ENCODE results near the gene SH3BP5L.

SH3BP5L gene

GRCh38 chr1:248820041-248820585, 5.6 kb downstream of the SH3BP5L start:
- no peak for TF ChIP-seq CTCF (IDR thresholded peaks at IDR 0.05; ENCODE audit: low read depth, low read length)

GRCh38 chr1:248818505-248819374, 7.0 kb downstream of the SH3BP5L start:
- H3K4me3 ChIP-seq (ENCODE audit: low read depth, low read length) = no peak overlapping the region
- no peak for TF ChIP-seq CTCF (IDR thresholded peaks at IDR 0.05; ENCODE audit: low read depth, low read length)

More at GRCh38 chr1:248820041-248820585, 5.6 kb downstream of the SH3BP5L start:
- H3K4me3 ChIP-seq (ENCODE audit: low read depth, low read length) = no peak overlapping the region

- H3K4me3 ChIP-seq (ENCODE audit: low read depth, low read length) = no peak overlapping the region
- no peak for TF ChIP-seq CTCF (IDR thresholded peaks at IDR 0.05; ENCODE audit: low read depth, low read length)
Observed at GRCh38 chr1:248817065-248817464, 8.7 kb downstream of the SH3BP5L start.

GRCh38 chr1:248816042-248816851, 9.5 kb downstream of the SH3BP5L start:
- no peak for TF ChIP-seq CTCF (IDR thresholded peaks at IDR 0.05; ENCODE audit: low read depth, low read length)
- no peak overlapping the region for H3K4me3 ChIP-seq (ENCODE audit: low read depth, low read length)

GRCh38 chr1:248815407-248816034, 10.2 kb downstream of the SH3BP5L start:
- TF ChIP-seq CTCF (IDR thresholded peaks at IDR 0.05; ENCODE audit: low read depth, low read length) = no peak
- H3K4me3 ChIP-seq (ENCODE audit: low read depth, low read length) = no peak overlapping the region

GRCh38 chr1:248814351-248814750, 11.4 kb downstream of the SH3BP5L start:
- TF ChIP-seq CTCF (IDR thresholded peaks at IDR 0.05; ENCODE audit: low read depth, low read length) = no peak
- no peak overlapping the region for H3K4me3 ChIP-seq (ENCODE audit: low read depth, low read length)
